ENCODE measurements around the gene CISD1.
"Not testable (repeated sequence)": the region's sequence is repeated elsewhere in the genome, so short reads cannot be mapped to it uniquely, and the experiment has no call there.

The CISD1 gene

GRCh38 chr10:58268946-58269781 lies at the start of gene CISD1:
CISD1 (plus strand) TSS chr10:58269162; CDS start chr10:58269274, 112 bp downstream.
- DNase-seq: peak; percentile 98

- DNase-seq: no peak
These were observed 49.1 kb upstream of the CISD1 start for GRCh38 chr10:58219875-58220274.

- DNase-seq: no peak
These were observed 48.1 kb upstream of the CISD1 start for GRCh38 chr10:58220769-58221451.

- no peak for DNase-seq
These were observed 43.3 kb upstream of the CISD1 start for GRCh38 chr10:58225654-58226053.

- DNase-seq: not testable (repeated sequence)
These were observed 39.1 kb upstream of the CISD1 start for GRCh38 chr10:58229856-58230255.

- no peak for DNase-seq
These were observed 31.7 kb upstream of the CISD1 start for GRCh38 chr10:58237014-58237834.

- no peak for DNase-seq
These were observed 29.3 kb upstream of the CISD1 start for GRCh38 chr10:58239561-58240169.

- no peak for DNase-seq
These were observed 28.4 kb upstream of the CISD1 start for GRCh38 chr10:58240531-58240930.

GRCh38 chr10:58241346-58241745 lies 27.6 kb upstream of the CISD1 start:
- DNase-seq: no peak

GRCh38 chr10:58243269-58243668 lies 25.7 kb upstream of the CISD1 start:
- no peak for DNase-seq

- DNase-seq: not testable (repeated sequence)
These were observed 25.2 kb upstream of the CISD1 start for GRCh38 chr10:58243801-58244200.

- not testable (repeated sequence) for DNase-seq
These were observed 24.7 kb upstream of the CISD1 start for GRCh38 chr10:58244242-58244641.

GRCh38 chr10:58244666-58245065 lies 24.3 kb upstream of the CISD1 start:
- DNase-seq: not testable (repeated sequence)

GRCh38 chr10:58253184-58253583 lies 15.8 kb upstream of the CISD1 start:
- DNase-seq: no peak

- DNase-seq: no peak
These were observed 14.3 kb upstream of the CISD1 start for GRCh38 chr10:58254644-58255043.

- not testable (repeated sequence) for DNase-seq
These were observed 12.8 kb upstream of the CISD1 start for GRCh38 chr10:58256013-58256780.

- DNase-seq: no peak
These were observed 9.8 kb upstream of the CISD1 start for GRCh38 chr10:58258977-58259692.

- no peak for DNase-seq
These were observed 8.6 kb upstream of the CISD1 start for GRCh38 chr10:58260334-58260733.

GRCh38 chr10:58262766-58263165 lies 6.2 kb upstream of the CISD1 start:
- no peak for DNase-seq

GRCh38 chr10:58264780-58265179 lies 4.2 kb upstream of the CISD1 start:
- no peak for DNase-seq

- DNase-seq: no peak
These were observed 3.7 kb upstream of the CISD1 start for GRCh38 chr10:58265249-58265648.

Measured in CD4-positive, alpha-beta T cell treated with Interleukin-4 for 4 hours (primary cell).